Panc1 (cell line): ENCODE data around the gene SPTBN4.
"Not testable (repeated sequence)": the region's sequence is repeated elsewhere in the genome, so short reads cannot be mapped to it uniquely, and the experiment has no call there.

ENCODE experiments used
- POLR2AphosphoS5 ChIP-seq: IDR thresholded peaks from 2 replicates; pipeline ENCODE4 v1.6.1; 2012; ENCODE audit warnings: mild to moderate bottlenecking, low read depth, low read length, moderate library complexity
- SIN3A ChIP-seq: IDR thresholded peaks from 2 replicates; pipeline ENCODE4 v1.6.1; 2012; ENCODE audit warnings: low read depth, mild to moderate bottlenecking, low read length, moderate library complexity, borderline replicate concordance; ENCODE audit not compliant: insufficient read depth
- TF ChIP-seq, protein P1 (sequence below): fragments of 450-650 bp; IDR thresholded peaks from 2 replicates; pipeline ENCODE4 v1.5.1; 2017; ENCODE audit warnings: mild to moderate bottlenecking
- TF ChIP-seq, protein P2 (sequence below), 2 experiments: IDR thresholded peaks; 2 replicates each; pipeline ENCODE4 v1.6.1; 2011 to 2012; ENCODE audit warnings: low read depth in 2 of 2, control low read depth in 1 of 2, low read length in 1 of 2, mild to moderate bottlenecking in 1 of 2, moderate library complexity in 1 of 2; ENCODE audit not compliant: insufficient read depth in 1 of 2

- TF ChIP-seq, protein P1, sequence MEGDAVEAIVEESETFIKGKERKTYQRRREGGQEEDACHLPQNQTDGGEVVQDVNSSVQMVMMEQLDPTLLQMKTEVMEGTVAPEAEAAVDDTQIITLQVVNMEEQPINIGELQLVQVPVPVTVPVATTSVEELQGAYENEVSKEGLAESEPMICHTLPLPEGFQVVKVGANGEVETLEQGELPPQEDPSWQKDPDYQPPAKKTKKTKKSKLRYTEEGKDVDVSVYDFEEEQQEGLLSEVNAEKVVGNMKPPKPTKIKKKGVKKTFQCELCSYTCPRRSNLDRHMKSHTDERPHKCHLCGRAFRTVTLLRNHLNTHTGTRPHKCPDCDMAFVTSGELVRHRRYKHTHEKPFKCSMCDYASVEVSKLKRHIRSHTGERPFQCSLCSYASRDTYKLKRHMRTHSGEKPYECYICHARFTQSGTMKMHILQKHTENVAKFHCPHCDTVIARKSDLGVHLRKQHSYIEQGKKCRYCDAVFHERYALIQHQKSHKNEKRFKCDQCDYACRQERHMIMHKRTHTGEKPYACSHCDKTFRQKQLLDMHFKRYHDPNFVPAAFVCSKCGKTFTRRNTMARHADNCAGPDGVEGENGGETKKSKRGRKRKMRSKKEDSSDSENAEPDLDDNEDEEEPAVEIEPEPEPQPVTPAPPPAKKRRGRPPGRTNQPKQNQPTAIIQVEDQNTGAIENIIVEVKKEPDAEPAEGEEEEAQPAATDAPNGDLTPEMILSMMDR, result not testable (repeated sequence)
- TF ChIP-seq SIN3A, POLR2AphosphoS5: not testable (repeated sequence)
- TF ChIP-seq, protein P2, sequence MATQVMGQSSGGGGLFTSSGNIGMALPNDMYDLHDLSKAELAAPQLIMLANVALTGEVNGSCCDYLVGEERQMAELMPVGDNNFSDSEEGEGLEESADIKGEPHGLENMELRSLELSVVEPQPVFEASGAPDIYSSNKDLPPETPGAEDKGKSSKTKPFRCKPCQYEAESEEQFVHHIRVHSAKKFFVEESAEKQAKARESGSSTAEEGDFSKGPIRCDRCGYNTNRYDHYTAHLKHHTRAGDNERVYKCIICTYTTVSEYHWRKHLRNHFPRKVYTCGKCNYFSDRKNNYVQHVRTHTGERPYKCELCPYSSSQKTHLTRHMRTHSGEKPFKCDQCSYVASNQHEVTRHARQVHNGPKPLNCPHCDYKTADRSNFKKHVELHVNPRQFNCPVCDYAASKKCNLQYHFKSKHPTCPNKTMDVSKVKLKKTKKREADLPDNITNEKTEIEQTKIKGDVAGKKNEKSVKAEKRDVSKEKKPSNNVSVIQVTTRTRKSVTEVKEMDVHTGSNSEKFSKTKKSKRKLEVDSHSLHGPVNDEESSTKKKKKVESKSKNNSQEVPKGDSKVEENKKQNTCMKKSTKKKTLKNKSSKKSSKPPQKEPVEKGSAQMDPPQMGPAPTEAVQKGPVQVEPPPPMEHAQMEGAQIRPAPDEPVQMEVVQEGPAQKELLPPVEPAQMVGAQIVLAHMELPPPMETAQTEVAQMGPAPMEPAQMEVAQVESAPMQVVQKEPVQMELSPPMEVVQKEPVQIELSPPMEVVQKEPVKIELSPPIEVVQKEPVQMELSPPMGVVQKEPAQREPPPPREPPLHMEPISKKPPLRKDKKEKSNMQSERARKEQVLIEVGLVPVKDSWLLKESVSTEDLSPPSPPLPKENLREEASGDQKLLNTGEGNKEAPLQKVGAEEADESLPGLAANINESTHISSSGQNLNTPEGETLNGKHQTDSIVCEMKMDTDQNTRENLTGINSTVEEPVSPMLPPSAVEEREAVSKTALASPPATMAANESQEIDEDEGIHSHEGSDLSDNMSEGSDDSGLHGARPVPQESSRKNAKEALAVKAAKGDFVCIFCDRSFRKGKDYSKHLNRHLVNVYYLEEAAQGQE (IDR thresholded peaks at IDR 0.05; ENCODE audit: insufficient read depth in 1 of 2, low read depth in 2 of 2, low read length in 1 of 2), result not testable (repeated sequence)
These were observed 97.7 kb downstream of the SPTBN4 start for GRCh38 chr19:40564535-40564934.
